GM12872 (cell line): ENCODE measurements around the gene TLNRD1.

Experiments used
- TF ChIP-seq, protein P1 (sequence below): IDR thresholded peaks from 3 replicates; pipeline ENCODE4 v1.5.1; 2011; ENCODE audit warnings: low read depth, mild to moderate bottlenecking, low read length, moderate library complexity; ENCODE audit not compliant: insufficient read depth

TLNRD1 gene

DNA sequence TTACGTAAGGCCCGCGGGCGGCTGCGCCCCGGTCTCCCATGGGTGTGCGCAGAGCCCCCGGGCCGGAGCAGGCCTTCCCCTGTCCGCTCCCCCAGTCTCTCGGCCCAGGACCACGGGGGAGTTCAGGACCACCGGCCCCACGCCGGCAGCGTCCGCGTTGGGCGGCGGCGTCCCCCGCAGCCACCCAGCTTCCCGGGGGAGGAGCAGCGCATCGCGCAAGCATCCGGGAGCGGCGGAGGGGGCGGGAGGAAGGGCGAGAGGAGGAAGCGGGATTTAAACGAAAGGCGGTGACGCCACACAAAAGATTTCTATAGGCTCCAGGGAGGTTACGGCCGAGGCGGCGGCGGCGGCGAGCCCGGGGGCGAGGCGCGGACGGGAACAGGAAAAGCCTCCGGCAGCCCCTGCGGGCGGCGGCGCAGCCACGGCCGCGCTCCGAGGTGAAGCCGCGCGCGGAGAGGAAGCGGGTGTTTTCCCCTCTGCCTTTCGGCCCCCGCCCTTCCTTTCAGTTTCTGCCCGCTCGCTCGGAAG is at the start of gene TLNRD1:
Gene TLNRD1, plus strand, starts transcription at position 300 of the 528 bp plus-strand sequence. CDS start 1,349 bp downstream, outside the sequence.
- TF ChIP-seq, protein P1, sequence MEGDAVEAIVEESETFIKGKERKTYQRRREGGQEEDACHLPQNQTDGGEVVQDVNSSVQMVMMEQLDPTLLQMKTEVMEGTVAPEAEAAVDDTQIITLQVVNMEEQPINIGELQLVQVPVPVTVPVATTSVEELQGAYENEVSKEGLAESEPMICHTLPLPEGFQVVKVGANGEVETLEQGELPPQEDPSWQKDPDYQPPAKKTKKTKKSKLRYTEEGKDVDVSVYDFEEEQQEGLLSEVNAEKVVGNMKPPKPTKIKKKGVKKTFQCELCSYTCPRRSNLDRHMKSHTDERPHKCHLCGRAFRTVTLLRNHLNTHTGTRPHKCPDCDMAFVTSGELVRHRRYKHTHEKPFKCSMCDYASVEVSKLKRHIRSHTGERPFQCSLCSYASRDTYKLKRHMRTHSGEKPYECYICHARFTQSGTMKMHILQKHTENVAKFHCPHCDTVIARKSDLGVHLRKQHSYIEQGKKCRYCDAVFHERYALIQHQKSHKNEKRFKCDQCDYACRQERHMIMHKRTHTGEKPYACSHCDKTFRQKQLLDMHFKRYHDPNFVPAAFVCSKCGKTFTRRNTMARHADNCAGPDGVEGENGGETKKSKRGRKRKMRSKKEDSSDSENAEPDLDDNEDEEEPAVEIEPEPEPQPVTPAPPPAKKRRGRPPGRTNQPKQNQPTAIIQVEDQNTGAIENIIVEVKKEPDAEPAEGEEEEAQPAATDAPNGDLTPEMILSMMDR, result no peak

DNA sequence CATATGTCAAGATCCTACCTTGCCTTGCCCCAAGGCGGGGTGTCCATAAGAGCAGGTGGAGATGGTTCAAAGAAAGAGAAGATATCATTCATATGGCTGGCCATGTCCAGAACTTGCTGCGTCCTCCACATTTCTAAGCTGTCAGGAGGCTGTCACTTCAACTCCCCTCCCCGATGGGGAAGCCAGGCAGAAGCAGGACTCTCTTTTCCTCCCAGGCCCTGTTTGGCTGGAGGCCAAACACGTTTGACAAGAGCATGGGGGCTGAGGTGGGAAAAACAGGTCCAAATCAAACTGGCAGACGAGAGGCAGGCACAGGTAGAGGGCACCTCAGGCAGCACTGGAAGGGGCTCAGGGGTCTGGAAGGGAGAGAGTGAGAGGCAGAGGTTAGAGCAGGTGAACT is 48.8 kb upstream of the TLNRD1 start:
- TF ChIP-seq, protein P1, result no peak

DNA sequence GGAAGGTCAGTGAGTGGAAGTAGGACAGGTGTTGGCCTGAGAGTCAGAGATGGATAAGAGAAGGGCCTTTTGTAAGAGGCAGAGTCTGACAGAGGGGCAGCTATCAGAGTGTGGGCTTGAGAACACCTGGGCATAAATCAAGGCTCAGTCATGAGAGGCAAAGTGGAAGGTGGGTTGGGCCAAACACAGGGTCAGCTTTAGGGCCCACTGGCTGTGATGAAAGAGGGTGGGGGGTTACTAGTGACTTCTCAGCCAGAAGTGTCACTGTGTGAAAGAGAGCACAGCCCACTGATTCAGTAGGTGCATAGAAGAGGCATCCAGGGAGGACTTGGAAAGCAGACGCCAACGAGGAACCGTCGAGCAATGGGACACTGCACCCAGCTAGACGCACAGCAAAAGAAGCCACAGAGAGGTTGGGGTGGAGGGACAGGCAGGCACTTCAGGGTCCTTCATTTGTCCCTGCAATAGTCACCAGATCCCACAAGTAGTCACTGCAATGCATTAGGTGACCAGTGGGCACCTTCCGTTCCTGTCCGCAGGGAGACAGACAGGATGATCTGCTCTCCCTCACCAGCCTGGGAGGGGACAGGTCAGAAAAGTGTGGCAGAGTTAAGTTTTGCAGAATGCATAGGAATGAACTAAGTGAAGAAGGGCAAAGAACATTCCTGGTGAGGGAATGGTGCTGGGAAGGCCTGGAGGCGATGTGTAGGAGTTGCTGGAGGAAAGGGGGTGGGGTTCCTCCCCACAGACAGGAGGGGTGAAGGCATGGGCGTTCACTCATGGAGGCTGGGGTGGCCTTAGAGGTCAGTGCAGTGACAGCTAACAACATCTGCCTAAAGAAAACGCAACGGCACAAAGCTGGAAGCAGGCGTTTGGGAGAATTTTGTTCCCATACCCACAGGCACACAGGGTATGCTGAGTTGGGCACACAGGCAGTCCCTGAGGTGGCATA is 47.4 kb upstream of the TLNRD1 start:
- TF ChIP-seq, protein P1, result no peak

DNA sequence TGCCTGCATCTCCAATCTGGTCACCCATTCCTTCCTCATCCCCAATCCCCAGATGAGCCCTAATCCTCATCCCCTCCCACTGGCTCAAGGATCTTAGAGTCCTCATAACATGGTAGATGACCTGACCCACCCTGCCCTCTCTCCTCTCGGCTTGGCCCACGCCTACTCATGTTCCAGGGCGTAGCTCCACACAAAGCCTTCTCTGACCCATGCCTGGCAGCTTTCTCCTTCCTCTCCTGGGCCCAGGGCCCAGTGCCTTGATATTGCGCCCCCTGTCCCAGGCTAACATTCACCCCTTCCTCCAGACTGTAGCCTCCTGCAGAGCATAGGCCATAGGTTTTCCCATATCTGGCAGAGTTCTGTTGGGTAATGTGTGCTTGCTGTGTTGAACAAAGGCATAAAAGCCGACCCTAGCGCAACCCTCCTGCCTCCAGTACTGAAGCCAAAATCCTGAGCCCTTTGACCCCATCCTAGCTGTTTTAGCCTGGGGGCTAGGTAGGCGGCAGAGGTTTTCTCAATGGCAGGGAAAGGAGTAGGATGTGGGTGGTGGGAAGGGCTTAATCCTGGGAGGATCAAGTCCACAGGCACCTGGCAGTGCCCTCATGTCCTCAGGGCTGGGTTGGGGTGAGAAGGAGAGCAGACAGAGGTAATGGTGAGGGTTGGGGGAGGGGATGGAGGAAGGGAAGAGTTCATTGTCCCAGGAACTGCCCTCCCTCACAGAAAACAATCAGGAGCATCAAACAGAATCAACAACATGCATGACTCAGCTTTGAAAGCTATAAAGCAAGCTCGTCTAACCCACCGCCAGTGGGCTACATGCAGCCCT is 46.6 kb upstream of the TLNRD1 start:
- TF ChIP-seq, protein P1, result no peak

DNA sequence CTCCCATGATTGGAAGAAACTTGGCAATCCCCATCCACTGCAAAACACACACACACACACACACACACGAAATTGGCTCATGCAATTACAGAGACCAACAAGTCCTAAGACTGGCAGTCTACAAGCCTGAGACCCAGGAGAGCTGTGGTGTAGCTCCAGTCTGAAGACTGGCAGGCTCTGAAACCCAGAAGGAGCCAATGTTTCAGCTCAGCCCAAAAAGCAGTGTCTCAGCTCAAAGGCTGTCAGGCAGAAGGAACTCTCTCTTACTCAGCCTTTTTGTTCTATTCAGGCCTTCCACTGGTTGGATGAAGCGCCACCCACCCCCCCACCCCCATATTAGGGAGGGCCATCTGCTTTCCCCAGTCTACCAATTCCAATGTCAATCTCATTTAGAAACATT is 43.2 kb upstream of the TLNRD1 start:
- TF ChIP-seq, protein P1, result no peak

DNA sequence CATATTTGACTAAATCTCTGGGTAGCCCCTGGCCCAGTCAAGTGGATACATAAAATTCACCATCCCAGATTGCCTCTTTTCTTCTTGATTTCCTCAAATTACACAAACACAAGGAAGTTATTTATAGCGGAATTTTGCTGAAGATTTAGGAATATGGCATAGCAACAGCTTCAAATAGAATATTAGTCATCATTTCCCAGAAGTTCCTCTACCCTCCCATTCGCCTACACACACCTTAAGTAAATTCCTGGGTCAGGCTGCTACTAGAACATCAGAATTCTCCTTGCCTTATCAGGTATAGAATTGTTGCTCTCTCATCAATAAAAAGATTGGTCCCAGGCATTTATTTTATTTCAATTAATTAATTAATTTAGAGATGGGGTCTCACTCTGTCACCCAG is 42.7 kb upstream of the TLNRD1 start:
- TF ChIP-seq, protein P1, result no peak
